GM18519 (cell line): ENCODE results near the gene OLFML1.

Experiments used
- ATAC-seq: cut with Tn5 transposase; IDR thresholded peaks from one replicate; pipeline ENCODE4 v1.9.1; 2021; ENCODE audit warnings: mild to moderate bottlenecking, moderate library complexity; ENCODE audit not compliant: unreplicated experiment, low FRiP score

Gene OLFML1

DNA sequence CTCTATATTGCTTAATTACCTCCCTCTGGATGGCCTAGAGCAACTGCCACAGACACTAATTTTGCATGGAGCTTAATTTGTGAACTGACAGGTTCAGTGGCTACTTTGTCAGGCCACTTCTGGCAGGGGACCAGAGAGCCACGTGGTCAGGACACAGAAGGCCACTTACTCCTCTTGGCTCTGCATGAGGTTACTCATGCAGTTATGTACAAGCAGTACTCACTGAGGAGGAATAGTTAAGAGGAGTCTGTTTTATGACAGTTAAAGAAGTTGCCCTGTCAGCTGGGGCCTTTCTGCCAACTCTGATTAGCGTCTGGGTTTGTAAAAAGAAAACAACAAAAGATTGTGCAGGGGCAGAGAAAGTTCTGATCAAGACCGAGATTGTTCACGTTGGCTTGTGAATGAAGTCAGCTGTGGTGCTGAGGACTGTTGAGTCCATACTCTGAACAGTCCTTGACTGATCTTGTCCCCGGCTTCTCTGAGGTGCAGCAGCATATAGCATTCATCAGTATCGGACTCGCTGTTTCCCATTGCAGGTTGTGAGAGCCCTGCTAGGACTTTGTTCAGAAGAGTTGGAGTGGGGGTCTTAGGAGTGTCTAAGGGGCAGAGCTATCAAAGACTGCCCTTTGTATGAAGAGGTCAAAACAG lies 69.9 kb downstream of the OLFML1 start:
- no peak for ATAC-seq

DNA sequence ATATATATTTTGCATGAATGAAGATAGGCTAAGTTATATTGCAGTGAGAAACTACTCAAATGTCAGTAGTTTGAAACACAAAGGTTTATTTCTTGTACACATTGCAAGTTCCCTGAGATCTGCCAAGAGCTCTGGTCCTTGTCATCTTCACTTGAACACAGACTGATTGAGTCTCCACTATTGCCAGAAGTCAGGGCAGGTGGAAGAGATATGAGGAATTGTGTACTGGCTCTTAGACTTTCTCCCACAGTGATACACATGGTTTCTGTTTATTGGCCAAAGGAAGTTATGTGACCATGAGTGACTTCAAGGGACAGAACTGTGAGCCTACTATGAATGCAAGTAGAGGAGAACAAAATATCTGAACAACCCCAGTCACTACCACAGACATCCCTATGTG lies 72.7 kb downstream of the OLFML1 start:
- no peak for ATAC-seq

DNA sequence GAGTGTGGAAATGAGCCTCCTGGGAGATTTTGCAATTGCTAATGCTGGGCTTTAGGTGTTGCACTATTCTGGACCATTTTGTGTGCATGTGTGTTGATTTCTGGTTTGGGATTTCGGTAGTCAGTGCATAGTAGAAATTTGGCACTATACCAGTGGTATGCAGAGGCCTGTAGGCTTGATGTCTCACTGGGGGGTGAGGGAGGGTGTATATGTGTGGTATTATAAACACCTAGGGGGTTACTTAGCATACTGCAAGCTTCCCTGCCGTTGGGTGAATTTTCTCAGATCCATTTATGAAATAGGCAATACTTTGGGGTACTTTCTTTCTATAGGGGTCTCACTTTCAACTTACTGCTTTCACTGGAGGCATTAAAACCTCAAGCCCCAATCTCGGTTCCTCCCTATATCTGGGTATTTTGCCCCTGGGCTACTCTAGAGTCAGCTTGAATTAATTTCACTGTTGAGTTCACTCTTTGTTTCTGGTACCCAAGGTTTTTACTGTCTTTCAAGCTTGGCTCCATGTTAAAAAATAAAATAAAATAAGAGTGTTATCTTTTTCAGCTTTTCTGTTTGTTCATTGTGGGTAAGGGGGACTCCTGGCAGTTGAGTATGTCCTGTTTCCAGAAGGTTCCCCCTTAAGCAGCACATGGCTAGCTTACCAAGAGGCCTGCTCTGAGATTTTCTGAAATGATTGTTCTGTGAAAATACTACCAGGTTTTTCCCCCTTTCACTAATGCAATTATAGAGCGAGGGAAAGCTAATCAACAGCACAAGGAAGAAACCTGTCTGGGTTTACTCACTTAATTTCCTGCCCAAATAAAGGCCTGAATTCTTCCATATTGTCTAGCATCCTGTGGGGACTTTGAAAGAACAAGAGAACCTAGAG lies 74.3 kb downstream of the OLFML1 start:
- ATAC-seq, result peak; percentile 57
